ENCODE data around the gene SLC16A9.
"Not testable (repeated sequence)": the region's sequence is repeated elsewhere in the genome, so short reads cannot be mapped to it uniquely, and the experiment has no call there.

Gene SLC16A9

GRCh38 chr10:59674215-59674836 is 35.3 kb downstream of the SLC16A9 start:
- DNase-seq (ENCODE audit: low spot score), result no peak
- no peak for TF ChIP-seq CTCF (IDR thresholded peaks at IDR 0.05; ENCODE audit: extremely low read depth, missing control alignments)

GRCh38 chr10:59672150-59672875 is 37.3 kb downstream of the SLC16A9 start:
- no peak for DNase-seq (ENCODE audit: low spot score)
- no peak for TF ChIP-seq CTCF (IDR thresholded peaks at IDR 0.05; ENCODE audit: extremely low read depth, missing control alignments)

- TF ChIP-seq CTCF (IDR thresholded peaks at IDR 0.05; ENCODE audit: extremely low read depth, missing control alignments), result no peak
Measured at GRCh38 chr10:59670269-59670668, 39.4 kb downstream of the SLC16A9 start.

GRCh38 chr10:59668096-59668495 is 41.6 kb downstream of the SLC16A9 start:
- DNase-seq (ENCODE audit: low spot score), result no peak
- TF ChIP-seq CTCF (IDR thresholded peaks at IDR 0.05; ENCODE audit: extremely low read depth, missing control alignments), result no peak

More at GRCh38 chr10:59670269-59670668, 39.4 kb downstream of the SLC16A9 start:
- DNase-seq (ENCODE audit: low spot score), result no peak

GRCh38 chr10:59666310-59666709 is 43.3 kb downstream of the SLC16A9 start:
- no peak for TF ChIP-seq CTCF (IDR thresholded peaks at IDR 0.05; ENCODE audit: extremely low read depth, missing control alignments)

GRCh38 chr10:59663213-59663612 is 46.4 kb downstream of the SLC16A9 start:
- not testable (repeated sequence) for DNase-seq (ENCODE audit: low spot score)

More at GRCh38 chr10:59666310-59666709, 43.3 kb downstream of the SLC16A9 start:
- no peak for DNase-seq (ENCODE audit: low spot score)

GRCh38 chr10:59657724-59658123 is 51.9 kb downstream of the SLC16A9 start:
- no peak for DNase-seq (ENCODE audit: low spot score)
- TF ChIP-seq CTCF (IDR thresholded peaks at IDR 0.05; ENCODE audit: extremely low read depth, missing control alignments), result no peak

GRCh38 chr10:59655309-59655708 is 54.3 kb downstream of the SLC16A9 start:
- DNase-seq (ENCODE audit: low spot score), result no peak
- TF ChIP-seq CTCF (IDR thresholded peaks at IDR 0.05; ENCODE audit: extremely low read depth, missing control alignments), result no peak

All from GM20000 (cell line).